ENCODE data around the gene DIS3L2.

DIS3L2 gene

GRCh38 chr2:232225895-232226294 lies 264.4 kb downstream of the DIS3L2 start:
- TF ChIP-seq CTCF (IDR thresholded peaks at IDR 0.05; ENCODE audit: borderline replicate concordance, insufficient read depth, low read depth, low read length): no peak
- H3K4me3 ChIP-seq (ENCODE audit: low read depth, low read length): no peak overlapping the region

DNA sequence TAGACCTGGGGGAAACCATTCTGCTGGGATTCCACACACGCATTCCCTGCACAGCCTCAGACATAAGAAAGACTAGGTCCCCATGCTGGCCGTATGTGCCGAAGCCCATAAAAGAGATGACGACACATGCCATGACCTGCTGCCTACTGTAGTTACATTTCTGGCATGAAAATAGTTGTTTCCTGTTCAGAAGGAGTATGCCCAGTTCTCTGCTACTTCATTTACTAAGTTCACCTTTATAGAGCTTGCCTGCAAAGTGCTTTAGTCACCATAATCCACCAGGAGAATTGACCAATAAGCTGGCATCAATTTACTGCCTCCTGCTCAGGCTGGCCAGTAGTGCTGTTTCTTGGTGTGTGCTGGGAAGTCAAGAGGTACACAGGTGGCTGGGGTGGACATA lies 266.8 kb downstream of the DIS3L2 start:
- no peak for TF ChIP-seq CTCF (IDR thresholded peaks at IDR 0.05; ENCODE audit: borderline replicate concordance, insufficient read depth, low read depth, low read length)
- H3K4me3 ChIP-seq (ENCODE audit: low read depth, low read length): no peak overlapping the region

GRCh38 chr2:232228971-232229894 lies 267.7 kb downstream of the DIS3L2 start:
- TF ChIP-seq CTCF (IDR thresholded peaks at IDR 0.05; ENCODE audit: borderline replicate concordance, insufficient read depth, low read depth, low read length): no peak
- no peak overlapping the region for H3K4me3 ChIP-seq (ENCODE audit: low read depth, low read length)

GRCh38 chr2:232229911-232230310 lies 268.4 kb downstream of the DIS3L2 start:
- no peak for TF ChIP-seq CTCF (IDR thresholded peaks at IDR 0.05; ENCODE audit: borderline replicate concordance, insufficient read depth, low read depth, low read length)
- H3K4me3 ChIP-seq (ENCODE audit: low read depth, low read length): no peak overlapping the region

DNA sequence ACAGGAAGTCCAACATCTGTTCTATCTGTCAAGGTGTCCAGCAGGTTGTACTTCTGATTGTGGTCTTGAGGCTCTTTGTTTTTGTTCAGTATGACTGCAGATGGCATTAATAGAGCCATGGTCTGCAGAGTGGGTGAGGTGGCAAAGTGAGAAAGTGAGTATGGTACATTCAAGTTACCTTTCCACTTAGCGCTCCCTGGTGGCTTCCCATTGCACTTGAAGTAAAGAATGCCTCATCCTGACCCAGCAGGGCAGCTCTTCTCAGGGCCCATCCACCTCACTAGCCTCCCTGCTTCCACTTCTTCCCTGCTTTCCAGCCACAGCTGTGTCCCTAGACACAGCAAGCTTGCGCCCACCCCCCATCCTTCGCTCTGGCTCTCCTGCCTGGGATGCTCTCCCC lies 269.0 kb downstream of the DIS3L2 start:
- TF ChIP-seq CTCF (IDR thresholded peaks at IDR 0.05; ENCODE audit: borderline replicate concordance, insufficient read depth, low read depth, low read length): peak; percentile 59; the same call in 1 of the 2 replicates
- no peak overlapping the region for H3K4me3 ChIP-seq (ENCODE audit: low read depth, low read length)

- TF ChIP-seq CTCF (IDR thresholded peaks at IDR 0.05; ENCODE audit: borderline replicate concordance, insufficient read depth, low read depth, low read length): no peak
- no peak overlapping the region for H3K4me3 ChIP-seq (ENCODE audit: low read depth, low read length)
These were observed 270.0 kb downstream of the DIS3L2 start for GRCh38 chr2:232231554-232231953.

DNA sequence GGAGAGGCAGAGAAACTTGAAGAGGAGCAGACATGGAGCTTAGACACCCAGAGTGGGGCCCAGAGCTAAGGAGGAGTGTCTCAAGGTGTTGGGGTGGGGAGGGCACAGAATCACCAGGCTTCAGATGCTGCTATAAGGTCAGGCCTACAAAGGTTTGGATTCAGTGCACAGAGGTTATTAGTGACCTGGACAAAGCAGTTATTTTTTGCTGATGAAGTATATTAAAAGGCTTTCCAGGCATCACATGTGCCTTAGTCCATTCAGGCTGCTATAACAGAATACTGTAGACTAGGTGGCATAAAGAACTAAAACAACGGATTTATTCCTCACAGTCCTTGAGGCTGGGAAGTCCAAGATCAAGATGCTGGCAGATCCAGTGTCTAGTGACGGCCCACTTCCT lies 271.4 kb downstream of the DIS3L2 start:
- TF ChIP-seq CTCF (IDR thresholded peaks at IDR 0.05; ENCODE audit: borderline replicate concordance, insufficient read depth, low read depth, low read length): no peak
- no peak overlapping the region for H3K4me3 ChIP-seq (ENCODE audit: low read depth, low read length)

All from GM12875 (cell line).